B cell (primary cell): Measurements from ENCODE around the gene PTGR1. TPM values are rescaled to one million over a fixed set of nuclear protein-coding genes. Genes with fewer than 3 reads are reported as not detected.

Experiments used
- ATAC-seq: fragments of 200-7000 bp; cut with Tn5 transposase; one replicate; pipeline ENCODE4 v1.10.0; 2021; ENCODE audit warnings: low read depth, mild to moderate bottlenecking, moderate number of reproducible peaks, moderate library complexity
- CTCF ChIA-PET: fragments of 350-600 bp; sonication (Branson Sonifier 250); formaldehyde crosslinking; loops from one replicate; lab custom pipeline; 2021; ENCODE audit warnings: antibody characterized with exemption, inconsistent platforms; lab: Charles Lee
- POLR2A ChIA-PET: fragments of 350-600 bp; sonication (Branson Sonifier 250); formaldehyde crosslinking; loops from one replicate; lab custom pipeline; 2021; ENCODE audit warnings: antibody characterized with exemption; lab: Charles Lee
- DNase-seq: peaks from one replicate; pipeline ENCODE4 v3.0.0; 2013
- H2AFZ ChIP-seq: 2 replicates; pipeline ENCODE4 v1.6.1; 2012; ENCODE audit warnings: mild to moderate bottlenecking, low read depth, low read length; ENCODE audit not compliant: insufficient read depth, poor library complexity, severe bottlenecking
- H3K27ac ChIP-seq, 2 donors: 1 replicate in 1 of 2; 2 replicates in 1 of 2; pipeline ENCODE4 v1.5.1; 2012 to 2013; ENCODE audit warnings: low read length in 2 of 2, mild to moderate bottlenecking in 2 of 2, moderate library complexity in 1 of 2
- H3K27me3 ChIP-seq, 4 experiments: fragments of 200-600 bp in 1 of 4; sonication (generic) in 1 of 4; replicated peaks in 1 of 4; 1 replicate in 2 of 4; 2 replicates in 2 of 4; pipeline versions ENCODE4 v1.6.1 to v1.7.0; 2013 to 2016; ENCODE audit warnings: low read length in 3 of 4, mild to moderate bottlenecking in 2 of 4, mixed read lengths in 1 of 4, moderate library complexity in 1 of 4; ENCODE audit not compliant: insufficient read depth in 4 of 4, control insufficient read depth in 3 of 4; ENCODE audit errors: control extremely low read depth in 1 of 4
- H3K36me3 ChIP-seq, 2 experiments: replicated peaks in 1 of 2; 1 replicate in 1 of 2; 2 replicates in 1 of 2; pipeline versions ENCODE4 v1.6.1 to v1.7.1; 2013; ENCODE audit warnings: low read length in 1 of 2; ENCODE audit not compliant: insufficient read depth in 2 of 2, control insufficient read depth in 1 of 2; ENCODE audit errors: control extremely low read depth in 1 of 2, extremely low read depth in 1 of 2
- H3K4me1 ChIP-seq, 2 donors: fragments of 200-600 bp in 1 of 2; sonication (generic) in 1 of 2; 1 replicate in 1 of 2; 2 replicates in 1 of 2; pipeline versions ENCODE4 v1.5.1 to v1.6.1; 2013 to 2017; ENCODE audit warnings: low read length in 2 of 2; ENCODE audit not compliant: control insufficient read depth in 2 of 2, insufficient read depth in 2 of 2
- H3K4me2 ChIP-seq: replicated peaks from 2 replicates; pipeline ENCODE3; 2012; ENCODE audit warnings: mild to moderate bottlenecking, low read depth, low read length; ENCODE audit not compliant: poor library complexity, severe bottlenecking
- H3K4me3 ChIP-seq, 5 experiments: fragments of 200-600 bp in 1 of 5; sonication (generic) in 1 of 5; 1 replicate in 3 of 5; 2 replicates in 2 of 5; pipeline versions ENCODE4 v1.5.1 to v1.7.0; 2011 to 2016; ENCODE audit warnings: low read length in 4 of 5, mild to moderate bottlenecking in 4 of 5, low read depth in 2 of 5, control low read depth in 1 of 5, moderate library complexity in 1 of 5; ENCODE audit not compliant: insufficient read depth in 1 of 5; ENCODE audit errors: control extremely low read depth in 1 of 5, extremely low read depth in 1 of 5
- H3K79me2 ChIP-seq: fragments of 200-600 bp; sonication (generic); one replicate; pipeline ENCODE4 v1.6.0; 2016; ENCODE audit warnings: low read length; ENCODE audit not compliant: control insufficient read depth, insufficient read depth
- H3K9ac ChIP-seq: fragments of 200-600 bp; sonication (generic); 2 replicates; pipeline ENCODE4 v1.6.1; 2017; ENCODE audit warnings: mild to moderate bottlenecking, low read length, moderate library complexity
- H3K9me3 ChIP-seq, 3 donors: one replicate each; pipeline versions ENCODE4 v1.6.1 to v1.7.1; 2013; ENCODE audit warnings: low read length in 2 of 3; ENCODE audit not compliant: control insufficient read depth in 2 of 3, insufficient read depth in 1 of 3; ENCODE audit errors: control extremely low read depth in 1 of 3
- H4K20me1 ChIP-seq: 2 replicates; pipeline ENCODE4 v1.6.0; 2012; ENCODE audit warnings: mild to moderate bottlenecking, low read length; ENCODE audit not compliant: insufficient read depth, control insufficient read depth, poor library complexity, severe bottlenecking
- H3K27ac Mint-ChIP-seq: one replicate; pipeline ENCODE4 v1.8.0; 2021; ENCODE audit warnings: mixed read lengths
- H3K27me3 Mint-ChIP-seq: one replicate; pipeline ENCODE4 v1.8.0; 2021; ENCODE audit warnings: mixed read lengths
- H3K4me1 Mint-ChIP-seq: one replicate; pipeline ENCODE4 v1.8.0; 2021; ENCODE audit warnings: mixed read lengths
- H3K4me3 Mint-ChIP-seq: one replicate; pipeline ENCODE4 v1.8.0; 2021; ENCODE audit warnings: mixed read lengths
- H3K9me3 Mint-ChIP-seq: one replicate; pipeline ENCODE4 v1.8.0; 2022; ENCODE audit warnings: mixed read lengths; ENCODE audit not compliant: insufficient read depth
- EZH2 ChIP-seq: IDR thresholded peaks from 2 replicates; pipeline ENCODE4 v1.6.1; 2012; ENCODE audit warnings: borderline replicate concordance, low read depth, mild to moderate bottlenecking, moderate library complexity, low read length; ENCODE audit not compliant: insufficient read depth, poor library complexity, severe bottlenecking
- intact Hi-C: fragments of 100-400 bp; cut with micrococcal nuclease; formaldehyde crosslinking; loops from one replicate; pipeline ENCODE4 v1.10.0; 2022
- polyA plus RNA-seq: library from polyadenylated mRNA; depleted of rRNA; stranded (reverse); fragments of >200 nt; gene quantifications from 2 replicates; pipeline ENCODE4 v1.2.3, GENCODE V29; 2012
- total RNA-seq, 2 donors: library from RNA; stranded (reverse); fragments of 120-200 nt in 1 of 2; gene quantifications; 1 replicate in 1 of 2; 2 replicates in 1 of 2; pipeline versions ENCODE4 v1.2.3 to v1.2.4, GENCODE V29; 2013 to 2022
- TF ChIP-seq, protein P1 (sequence below): fragments of 200-600 bp; IDR thresholded peaks from one replicate; pipeline ENCODE4 v1.8.0; 2022; ENCODE audit warnings: antibody characterized with exemption, mild to moderate bottlenecking

PTGR1 gene
- total and polyA plus RNA-seq, 2 donors (not counting 1 experiment from before 2014, with no cell fraction given), result not detected

DNA sequence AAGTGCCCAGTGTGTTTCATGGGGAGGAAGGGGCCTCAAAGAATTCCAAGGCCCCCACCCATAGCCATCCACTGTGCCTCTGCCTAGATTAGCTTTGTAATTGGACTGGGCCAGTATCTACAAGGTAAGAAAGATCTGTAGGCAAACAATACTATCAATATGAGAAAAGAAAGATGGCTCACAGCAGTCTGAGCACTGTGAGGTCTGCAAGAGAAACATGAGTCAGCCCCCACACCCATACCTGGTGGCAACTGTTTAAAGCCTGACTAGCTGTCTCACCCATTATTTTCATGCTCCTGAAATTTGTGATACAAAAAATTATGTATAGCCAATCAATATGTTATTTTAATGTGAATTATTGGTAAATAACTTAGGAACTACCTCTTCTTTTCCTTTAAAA, 84.5 kb downstream of the PTGR1 start:
- H3K36me3 ChIP-seq, result no peaks in the 10 kb centered on the region
- no peak overlapping the region for H3K4me2 ChIP-seq
- intact Hi-C loops, result no loop called here
- no peaks in the 10 kb centered on the region for H4K20me1 ChIP-seq
- no peaks in the 10 kb centered on the region for H3K79me2 ChIP-seq
- Mint-ChIP-seq H3K27me3 (peaks cover 7% of the 10 kb centered on the region), H3K4me1 (no peaks in the 10 kb centered on the region), H3K27ac (no peak overlapping the region), H3K4me3 (no peak overlapping the region), H3K9me3 (peaks cover 6% of the 10 kb centered on the region)
- no peak for TF ChIP-seq EZH2
- TF ChIP-seq, protein P1, sequence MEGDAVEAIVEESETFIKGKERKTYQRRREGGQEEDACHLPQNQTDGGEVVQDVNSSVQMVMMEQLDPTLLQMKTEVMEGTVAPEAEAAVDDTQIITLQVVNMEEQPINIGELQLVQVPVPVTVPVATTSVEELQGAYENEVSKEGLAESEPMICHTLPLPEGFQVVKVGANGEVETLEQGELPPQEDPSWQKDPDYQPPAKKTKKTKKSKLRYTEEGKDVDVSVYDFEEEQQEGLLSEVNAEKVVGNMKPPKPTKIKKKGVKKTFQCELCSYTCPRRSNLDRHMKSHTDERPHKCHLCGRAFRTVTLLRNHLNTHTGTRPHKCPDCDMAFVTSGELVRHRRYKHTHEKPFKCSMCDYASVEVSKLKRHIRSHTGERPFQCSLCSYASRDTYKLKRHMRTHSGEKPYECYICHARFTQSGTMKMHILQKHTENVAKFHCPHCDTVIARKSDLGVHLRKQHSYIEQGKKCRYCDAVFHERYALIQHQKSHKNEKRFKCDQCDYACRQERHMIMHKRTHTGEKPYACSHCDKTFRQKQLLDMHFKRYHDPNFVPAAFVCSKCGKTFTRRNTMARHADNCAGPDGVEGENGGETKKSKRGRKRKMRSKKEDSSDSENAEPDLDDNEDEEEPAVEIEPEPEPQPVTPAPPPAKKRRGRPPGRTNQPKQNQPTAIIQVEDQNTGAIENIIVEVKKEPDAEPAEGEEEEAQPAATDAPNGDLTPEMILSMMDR, result no peak
- no peak overlapping the region for H2AFZ ChIP-seq
- CTCF ChIA-PET, result no interaction called here
- H3K27me3 ChIP-seq, result peaks cover 0 to 2% (median 0%) of the 10 kb centered on the region in 4 experiments
- POLR2A ChIA-PET, result no interaction called here
- H3K27ac ChIP-seq, result no peak overlapping the region
- ATAC-seq (no peak), DNase-seq (no peak)
- peaks cover 0 to 12% (median 0%) of the 10 kb centered on the region in 3 donors for H3K9me3 ChIP-seq
- H3K4me3 ChIP-seq, result no peak overlapping the region
- H3K4me1 ChIP-seq, result no peaks in the 10 kb centered on the region
- no peak overlapping the region for H3K9ac ChIP-seq

Other genes with a start within 250 kb of the PTGR1 start
- gene ECPAS, start 115.3 kb downstream of the PTGR1 start, total RNA-seq, result 66.7 and 69.5 TPM in 2 replicates
- 12.9 and 19.8 TPM in 2 replicates for gene ECPAS, start 115.3 kb downstream of the PTGR1 start, polyA plus RNA-seq
- 3.0 and 3.3 TPM in 2 replicates for gene ZNF483, start 74.5 kb downstream of the PTGR1 start, total RNA-seq
- gene ZNF483, start 74.5 kb downstream of the PTGR1 start, polyA plus RNA-seq, result 0.43 and 0.78 TPM in 2 replicates
- gene DNAJC25, start 31.7 kb upstream of the PTGR1 start, total RNA-seq, result 3.8 and 4.1 TPM in 2 replicates
- 3.1 and 8.6 TPM in 2 replicates for gene DNAJC25, start 31.7 kb upstream of the PTGR1 start, polyA plus RNA-seq
- 5.2 and 7.2 TPM in 2 replicates for gene GNG10, start 62.0 kb upstream of the PTGR1 start, total RNA-seq
- 10.6 and 13.0 TPM in 2 replicates for gene GNG10, start 62.0 kb upstream of the PTGR1 start, polyA plus RNA-seq
- not detected in 2 replicates for gene SHOC1, start 195.3 kb upstream of the PTGR1 start, total RNA-seq
- not detected in 2 replicates for gene SHOC1, start 195.3 kb upstream of the PTGR1 start, polyA plus RNA-seq